Activated gamma-delta T cell treated with Interleukin-2 at 50 U/mL for 16 hours (primary cell): ENCODE results near the gene MC1R.
"Not testable (repeated sequence)": the region's sequence is repeated elsewhere in the genome, so short reads cannot be mapped to it uniquely, and the experiment has no call there.

ENCODE experiments used
- DNase-seq: peaks from one replicate; pipeline ENCODE4 v3.0.0-alpha.2; 2020

MC1R gene

GRCh38 chr16:89964201-89964600 lies 45.5 kb downstream of the MC1R start:
- DNase-seq: no peak

- no peak for DNase-seq
These were observed 47.0 kb downstream of the MC1R start for GRCh38 chr16:89965447-89966225.

- DNase-seq: no peak
These were observed 48.1 kb downstream of the MC1R start for GRCh38 chr16:89966756-89967155.

- DNase-seq: not testable (repeated sequence)
These were observed 48.8 kb downstream of the MC1R start for GRCh38 chr16:89967436-89967835.

- DNase-seq: not testable (repeated sequence)
These were observed 49.4 kb downstream of the MC1R start for GRCh38 chr16:89968074-89968473.

GRCh38 chr16:89969741-89970410 lies 51.2 kb downstream of the MC1R start:
- no peak for DNase-seq
